Endothelial cell of umbilical vein (primary cell): ENCODE results near the gene FBXL14. TPM values are rescaled to one million over a fixed set of nuclear protein-coding genes. Genes with fewer than 3 reads are reported as not detected.

Experiments used
- BruUV-seq: library from RNA; stranded (reverse); fragments of 400-500 nt; replicated peaks from 2 replicates; lab custom pipeline; 2021; lab: Mats Ljungman, UMichigan
- CTCF ChIA-PET: fragments of 300-600, 350-600 bp; sonication (Branson Sonifier 250); formaldehyde crosslinking; loops from one replicate; lab custom pipeline; 2021; ENCODE audit warnings: antibody characterized with exemption, inconsistent platforms; lab: Charles Lee
- POLR2A ChIA-PET: fragments of 300-600, 350-600 bp; sonication (Branson Sonifier 250); formaldehyde crosslinking; loops from one replicate; lab custom pipeline; 2021; ENCODE audit warnings: antibody characterized with exemption, inconsistent platforms; lab: Charles Lee
- DNase-seq: peaks from one replicate; pipeline ENCODE4 v3.0.0-alpha.2; 2011; ENCODE audit warnings: low read depth, low spot score
- FAIRE-seq: peaks from 2 replicates; lab custom pipeline; 2011; peaks lifted over from hg19 to GRCh38; lab: Jason Lieb, UNC
- H2AFZ ChIP-seq: 2 replicates; pipeline ENCODE4 v1.6.0; 2012; ENCODE audit warnings: low read depth, low read length, control low read depth, inconsistent platforms
- H3K27ac ChIP-seq: 2 replicates; pipeline ENCODE4 v1.5.1; 2011; ENCODE audit warnings: low read depth, mild to moderate bottlenecking, control low read depth, low read length, moderate library complexity; ENCODE audit not compliant: insufficient read depth
- H3K27me3 ChIP-seq, 2 experiments: 2 replicates each; pipeline versions ENCODE4 v1.6.0 to v1.6.1; 2011; ENCODE audit warnings: low read length in 2 of 2, mixed read lengths in 1 of 2; ENCODE audit not compliant: control insufficient read depth in 2 of 2, insufficient read depth in 2 of 2
- H3K36me3 ChIP-seq, 2 experiments: 2 replicates in 1 of 2; 3 replicates in 1 of 2; pipeline ENCODE4 v1.5.1; 2011; ENCODE audit warnings: low read length in 2 of 2, mild to moderate bottlenecking in 1 of 2, moderate library complexity in 1 of 2; ENCODE audit not compliant: control insufficient read depth in 2 of 2, insufficient read depth in 2 of 2; ENCODE audit errors: extremely low read depth in 1 of 2
- H3K4me1 ChIP-seq: 3 replicates; pipeline ENCODE4 v1.5.1; 2011; ENCODE audit warnings: mild to moderate bottlenecking, low read length; ENCODE audit not compliant: control insufficient read depth, insufficient read depth; ENCODE audit errors: extremely low read depth
- H3K4me2 ChIP-seq: 2 replicates; pipeline ENCODE4 v1.6.1; 2011; ENCODE audit warnings: low read length, control low read depth, mixed read lengths; ENCODE audit not compliant: insufficient read depth
- H3K4me3 ChIP-seq, 3 experiments: fragments of 200-600 bp in 1 of 3; sonication (generic), shearing (Covaris generic) in 1 of 3; replicated peaks in 1 of 3; 2 replicates each; pipeline ENCODE4 v1.5.1; 2011 to 2016; ENCODE audit warnings: control low read depth in 3 of 3, low read length in 3 of 3, mild to moderate bottlenecking in 2 of 3, inconsistent platforms in 1 of 3, low read depth in 1 of 3, moderate library complexity in 1 of 3; ENCODE audit not compliant: insufficient read depth in 1 of 3
- H3K79me2 ChIP-seq: 2 replicates; pipeline ENCODE4 v1.6.0; 2012; ENCODE audit warnings: low read length, inconsistent platforms; ENCODE audit not compliant: control insufficient read depth, insufficient read depth
- H3K9ac ChIP-seq: replicated peaks from 2 replicates; pipeline ENCODE3; 2011; ENCODE audit warnings: low read length, control low read depth; ENCODE audit not compliant: insufficient read depth; ENCODE audit errors: extremely low read depth
- H3K9me1 ChIP-seq: replicated peaks from 3 replicates; pipeline ENCODE4 v1.6.0; 2011; ENCODE audit warnings: mild to moderate bottlenecking, low read length; ENCODE audit not compliant: control insufficient read depth, insufficient read depth; ENCODE audit errors: extremely low read depth
- H3K9me3 ChIP-seq: replicated peaks from 2 replicates; pipeline ENCODE4 v1.5.1; 2012; ENCODE audit warnings: low read length, inconsistent platforms; ENCODE audit not compliant: control insufficient read depth, insufficient read depth
- H4K20me1 ChIP-seq: replicated peaks from 2 replicates; pipeline ENCODE3; 2011; ENCODE audit warnings: mild to moderate bottlenecking, low read length; ENCODE audit not compliant: control insufficient read depth, insufficient read depth; ENCODE audit errors: extremely low read depth
- CTCF ChIP-seq, 2 donors: IDR thresholded peaks; 1 replicate in 1 of 2; 2 replicates in 1 of 2; pipeline ENCODE4 v1.5.1; 2011; ENCODE audit warnings: low read length in 2 of 2, mild to moderate bottlenecking in 2 of 2, moderate library complexity in 2 of 2, control low read depth in 1 of 2, inconsistent platforms in 1 of 2, low read depth in 1 of 2; ENCODE audit not compliant: insufficient read depth in 1 of 2; ENCODE audit errors: extremely low read depth in 1 of 2
- EZH2 ChIP-seq: IDR thresholded peaks from 2 replicates; pipeline ENCODE4 v1.6.1; 2012; ENCODE audit warnings: borderline replicate concordance, low read depth, mild to moderate bottlenecking, moderate library complexity, low read length, inconsistent platforms; ENCODE audit not compliant: severe bottlenecking
- FOS ChIP-seq: IDR thresholded peaks from 2 replicates; pipeline ENCODE4 v1.6.1; 2011; ENCODE audit warnings: mild to moderate bottlenecking, low read length, moderate library complexity, borderline replicate concordance; ENCODE audit not compliant: insufficient read depth
- GATA2 ChIP-seq: IDR thresholded peaks from 2 replicates; pipeline ENCODE4 v1.7.0; 2011; ENCODE audit warnings: low read depth, mild to moderate bottlenecking, moderate library complexity, mixed read lengths, low read length; ENCODE audit not compliant: insufficient read length, insufficient read depth
- JUN ChIP-seq: IDR thresholded peaks from 2 replicates; pipeline ENCODE4 v1.6.1; 2011; ENCODE audit warnings: borderline replicate concordance, low read depth; ENCODE audit not compliant: insufficient read length, insufficient read depth
- MYC ChIP-seq: IDR thresholded peaks from one replicate; pipeline ENCODE4 v1.6.1; 2011; ENCODE audit warnings: mild to moderate bottlenecking, low read depth, low read length
- POLR2A ChIP-seq: IDR thresholded peaks from 2 replicates; pipeline ENCODE4 v1.6.1; 2012; ENCODE audit warnings: low read depth, mild to moderate bottlenecking, control low read depth, low read length
- POLR2AphosphoS5 ChIP-seq: IDR thresholded peaks from 2 replicates; pipeline ENCODE4 v1.6.1; 2012; ENCODE audit warnings: low read depth, mild to moderate bottlenecking, control low read depth, low read length, moderate library complexity; ENCODE audit not compliant: insufficient read depth
- dilution Hi-C: fragments of 300-500 bp; cut with MboI; formaldehyde crosslinking; loops from one replicate; pipeline ENCODE4 v1.15.0; 2019; ENCODE audit warnings: low sequenced_read_pairs; ENCODE audit not compliant: extremely low pct_ligation_motif_present
- intact Hi-C: fragments of 100-400 bp; cut with micrococcal nuclease; formaldehyde crosslinking; loops from one replicate; pipeline ENCODE4 v1.10.0; 2022
- polyA plus RNA-seq, 4 experiments: library from polyadenylated mRNA; depleted of rRNA in 3 of 4; stranded (reverse) in 3 of 4; unstranded in 1 of 4; fragments of >200 nt; gene quantifications; 2 replicates each; pipeline versions ENCODE4 v1.2.1 to v1.2.3, GENCODE V29; 2011 to 2012; ENCODE audit warnings: missing spikeins in 1 of 4
- total RNA-seq: library from RNA; stranded (reverse); gene quantifications from 2 replicates; pipeline ENCODE4 v1.2.3, GENCODE V29; 2021
- TF ChIP-seq, protein P1 (sequence below): IDR thresholded peaks from 2 replicates; pipeline ENCODE4 v1.6.1; 2011; ENCODE audit not compliant: insufficient read depth, insufficient read length

The FBXL14 gene
- total and polyA plus RNA-seq, 2 donors (not counting 3 experiments of a cell fraction or from before 2014, with no cell fraction given): 11.3 to 15.7 TPM

DNA sequence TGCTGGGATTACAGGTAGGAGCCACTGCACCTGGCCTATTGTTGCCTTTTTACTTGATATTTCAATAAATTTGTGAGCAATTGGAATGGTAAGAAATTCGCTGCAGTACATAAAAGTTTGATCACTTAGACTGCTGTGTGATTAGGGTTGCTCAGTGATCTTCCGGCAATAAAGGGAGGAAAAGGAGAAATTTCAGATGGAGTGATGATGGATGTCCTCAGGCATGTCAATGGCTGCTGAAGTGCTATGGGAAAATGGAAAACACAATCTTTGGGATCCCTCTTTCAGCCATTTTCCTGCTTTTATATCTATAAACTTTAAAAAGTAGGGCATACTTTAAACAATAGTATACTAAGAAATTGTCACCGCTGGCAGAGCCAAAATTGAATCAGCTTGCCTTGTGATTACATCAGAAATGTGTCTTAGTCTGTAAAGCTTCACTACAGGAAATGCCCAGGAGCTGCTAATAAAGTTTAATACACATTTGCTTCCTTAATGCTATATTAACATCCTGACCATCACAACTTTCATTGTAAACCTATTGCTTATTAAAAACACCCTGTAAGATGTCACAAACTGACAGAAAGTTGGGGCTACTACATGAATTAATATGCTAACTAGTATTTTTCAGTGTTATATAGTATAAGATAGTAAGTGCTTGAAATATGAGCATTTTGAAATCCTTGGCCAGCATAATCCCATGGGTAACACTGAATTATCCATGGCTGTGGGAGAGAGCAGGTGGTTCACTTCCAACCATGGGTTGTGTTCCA is 13.7 kb upstream of the FBXL14 start:
- Histone ChIP-seq H3K27me3 (peaks cover 0 to 4% of the 10 kb centered on the region in 2 experiments), H2AFZ (no peak overlapping the region), H4K20me1 (no peaks in the 10 kb centered on the region), H3K4me3 (no peak overlapping the region), H3K4me2 (no peak overlapping the region), H3K36me3 (no peaks in the 10 kb centered on the region), H3K27ac (no peak overlapping the region), H3K9me1 (no peaks in the 10 kb centered on the region), H3K9me3 (no peaks in the 10 kb centered on the region), H3K79me2 (no peaks in the 10 kb centered on the region), H3K4me1 (peaks cover 9% of the 10 kb centered on the region), H3K9ac (no peak overlapping the region)
- dilution Hi-C loops: no loop called here
- POLR2A ChIA-PET: no interaction called here
- no TSS peak for BruUV-seq
- intact Hi-C loops: no loop called here
- TF ChIP-seq EZH2 (no peak), JUN (no peak), POLR2A (no peak), CTCF (IDR thresholded peaks at IDR 0.05; ENCODE audit: extremely low read depth in 1 of 2, insufficient read depth in 1 of 2, low read depth in 1 of 2, low read length in 2 of 2) (no peak), GATA2 (no peak), FOS (no peak), POLR2AphosphoS5 (no peak), MYC (no peak)
- TF ChIP-seq, protein P1, sequence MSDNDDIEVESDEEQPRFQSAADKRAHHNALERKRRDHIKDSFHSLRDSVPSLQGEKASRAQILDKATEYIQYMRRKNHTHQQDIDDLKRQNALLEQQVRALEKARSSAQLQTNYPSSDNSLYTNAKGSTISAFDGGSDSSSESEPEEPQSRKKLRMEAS: no peak
- FAIRE-seq (no peak), DNase-seq (peak; percentile 28)
- CTCF ChIA-PET: interaction anchor here (1.5 kb wide), 1 partner anchor 26 kb away, joined by 5 read pairs; no protein-coding TSS in a partner anchor
